OCI-LY1 (cell line): Measurements from ENCODE around the gene REPS1.

Experiments
- H2AFZ ChIP-seq: fragments of 200-600 bp; sonication (generic), shearing (Covaris generic); 2 replicates; pipeline ENCODE4 v1.6.0; 2014; ENCODE audit warnings: antibody characterized with exemption, mild to moderate bottlenecking, low read length
- H3F3A ChIP-seq: fragments of 200-600 bp; sonication (generic), shearing (Covaris generic); 2 replicates; pipeline ENCODE4 v1.6.0; 2014; ENCODE audit warnings: mild to moderate bottlenecking, antibody characterized with exemption, low read length, moderate library complexity; ENCODE audit not compliant: insufficient read depth
- H3K27ac ChIP-seq: fragments of 200-600 bp; sonication (generic); 2 replicates; pipeline ENCODE4 v1.5.1; 2014; ENCODE audit warnings: low read length, mixed run types, mild to moderate bottlenecking, low read depth; ENCODE audit not compliant: poor library complexity, severe bottlenecking
- H3K27me3 ChIP-seq: fragments of 200-600 bp; sonication (generic); 2 replicates; pipeline ENCODE4 v1.6.0; 2014; ENCODE audit warnings: antibody characterized with exemption, mild to moderate bottlenecking, low read length, moderate library complexity; ENCODE audit not compliant: insufficient read depth
- H3K36me3 ChIP-seq: fragments of 200-600 bp; sonication (generic); 2 replicates; pipeline ENCODE4 v1.6.1; 2014; ENCODE audit warnings: mild to moderate bottlenecking, antibody characterized with exemption, low read length, moderate library complexity, mixed read lengths; ENCODE audit not compliant: insufficient read depth
- H3K4me1 ChIP-seq: fragments of 200-600 bp; sonication (generic); 2 replicates; pipeline ENCODE4 v1.5.1; 2014; ENCODE audit warnings: mild to moderate bottlenecking, low read length, moderate library complexity; ENCODE audit not compliant: insufficient read depth, severe bottlenecking
- H3K4me2 ChIP-seq: fragments of 200-600 bp; sonication (generic), shearing (Covaris generic); 2 replicates; pipeline ENCODE4 v1.6.1; 2014; ENCODE audit warnings: low read length
- H3K4me3 ChIP-seq: fragments of 200-600 bp; sonication (generic); 2 replicates; pipeline ENCODE4 v1.5.1; 2014; ENCODE audit warnings: low read length, low read depth, mild to moderate bottlenecking, mixed read lengths; ENCODE audit not compliant: poor library complexity, severe bottlenecking
- H3K79me2 ChIP-seq: fragments of 200-600 bp; shearing (Covaris generic); 2 replicates; pipeline ENCODE4 v1.6.1; 2016; ENCODE audit warnings: mixed run types, low read length, mixed read lengths; ENCODE audit not compliant: insufficient read depth
- H3K9ac ChIP-seq: fragments of 200-600 bp; sonication (generic), shearing (Covaris generic); 2 replicates; pipeline ENCODE4 v1.6.1; 2014; ENCODE audit warnings: mild to moderate bottlenecking, low read length, mixed read lengths
- H3K9me2 ChIP-seq: fragments of 200-600 bp; sonication (generic), shearing (Covaris generic); 2 replicates; pipeline ENCODE4 v1.6.1; 2014; ENCODE audit warnings: low read depth, mild to moderate bottlenecking, low read length, mixed read lengths
- H3K9me3 ChIP-seq: fragments of 200-600 bp; shearing (Covaris generic); 2 replicates; pipeline ENCODE4 v1.6.1; 2014; ENCODE audit warnings: low read length, mixed read lengths
- H4K20me1 ChIP-seq: fragments of 200-600 bp; sonication (generic), shearing (Covaris generic); 2 replicates; pipeline ENCODE4 v1.6.0; 2016; ENCODE audit warnings: mild to moderate bottlenecking, low read length; ENCODE audit not compliant: insufficient read depth
- EZH2 ChIP-seq: fragments of 200-600 bp; sonication (generic), shearing (Covaris generic); IDR thresholded peaks from 2 replicates; pipeline ENCODE4 v1.8.0; 2017; ENCODE audit warnings: borderline replicate concordance, mixed run types, mild to moderate bottlenecking, antibody characterized with exemption, low read length, moderate library complexity, mixed read lengths
- TF ChIP-seq, protein P1 (sequence below): fragments of 200-600 bp; sonication (generic), shearing (Covaris generic); IDR thresholded peaks from 2 replicates; pipeline ENCODE4 v1.5.1; 2017; ENCODE audit warnings: mild to moderate bottlenecking, antibody characterized with exemption, low read length, moderate library complexity, mixed read lengths

The REPS1 gene

DNA sequence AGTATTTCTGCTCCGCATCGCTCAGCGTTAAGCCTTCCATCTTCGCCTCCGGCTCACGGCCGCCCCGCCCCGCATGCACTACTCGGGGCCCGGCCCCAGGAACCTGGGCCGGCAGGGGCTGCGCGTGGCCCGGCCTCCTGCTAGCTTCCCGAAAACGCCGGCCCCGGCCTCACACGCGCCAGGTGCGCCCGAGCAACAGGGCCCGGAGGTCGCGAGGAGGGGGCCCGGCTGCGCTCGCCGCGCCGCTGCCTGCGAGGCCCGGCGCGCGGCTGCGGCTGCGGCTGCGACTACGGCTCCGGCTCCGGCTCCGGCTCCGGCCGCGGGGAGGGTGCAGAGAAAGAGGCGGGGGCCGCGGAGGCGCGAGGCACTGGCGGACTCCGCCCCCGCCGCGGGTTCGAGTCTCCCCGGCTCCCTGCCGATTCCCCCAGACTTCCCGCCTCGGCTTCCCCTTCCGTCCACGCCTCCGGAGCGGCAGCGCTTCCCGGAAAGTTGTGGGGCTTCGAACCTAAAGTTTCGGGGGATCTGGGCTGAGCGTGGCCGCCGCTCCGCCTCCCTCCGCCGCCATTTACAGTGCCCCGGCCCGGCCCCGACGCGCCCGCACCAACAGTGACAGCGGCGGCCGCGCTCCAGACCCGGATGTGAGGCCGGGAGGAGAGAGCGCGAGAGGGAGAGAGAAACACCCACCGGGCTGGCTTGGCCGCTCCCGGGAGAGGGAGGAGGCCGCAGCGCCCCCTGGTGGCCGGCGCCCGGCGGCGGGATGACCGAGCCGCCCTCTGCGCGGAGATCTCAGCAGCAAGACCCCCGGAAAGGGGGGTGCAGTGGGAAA lies at the start of gene REPS1:
Gene REPS1, minus strand, starts transcription at position 611 of the 826 bp plus-strand sequence. Its CDS starts 571 bp downstream, at position 40.
- Histone ChIP-seq H4K20me1 (0 out of 2 replicates have a peak, but pooled peaks cover 3% of the 10 kb centered on the region), H3K79me2 (peaks cover 9% of the 10 kb centered on the region), H3K27me3 (no peaks in the 10 kb centered on the region), H3K4me2 (peak within 1 kb of the TSS; percentile 92), H3K36me3 (no peaks in the 10 kb centered on the region), H3K27ac (no peak within 1 kb of the TSS), H3K9me3 (no peaks in the 10 kb centered on the region), H3F3A (no peaks in the 10 kb centered on the region), H3K9me2 (no peaks in the 10 kb centered on the region), H2AFZ (0 out of 2 replicates have a peak within 1 kb of the TSS, but pooled peaks have one; percentile 39), H3K4me3 (peak within 1 kb of the TSS; percentile 85), H3K9ac (peak within 1 kb of the TSS; percentile 72), H3K4me1 (peaks cover 35% of the 10 kb centered on the region)
- no peak for TF ChIP-seq EZH2
- TF ChIP-seq, protein P1, sequence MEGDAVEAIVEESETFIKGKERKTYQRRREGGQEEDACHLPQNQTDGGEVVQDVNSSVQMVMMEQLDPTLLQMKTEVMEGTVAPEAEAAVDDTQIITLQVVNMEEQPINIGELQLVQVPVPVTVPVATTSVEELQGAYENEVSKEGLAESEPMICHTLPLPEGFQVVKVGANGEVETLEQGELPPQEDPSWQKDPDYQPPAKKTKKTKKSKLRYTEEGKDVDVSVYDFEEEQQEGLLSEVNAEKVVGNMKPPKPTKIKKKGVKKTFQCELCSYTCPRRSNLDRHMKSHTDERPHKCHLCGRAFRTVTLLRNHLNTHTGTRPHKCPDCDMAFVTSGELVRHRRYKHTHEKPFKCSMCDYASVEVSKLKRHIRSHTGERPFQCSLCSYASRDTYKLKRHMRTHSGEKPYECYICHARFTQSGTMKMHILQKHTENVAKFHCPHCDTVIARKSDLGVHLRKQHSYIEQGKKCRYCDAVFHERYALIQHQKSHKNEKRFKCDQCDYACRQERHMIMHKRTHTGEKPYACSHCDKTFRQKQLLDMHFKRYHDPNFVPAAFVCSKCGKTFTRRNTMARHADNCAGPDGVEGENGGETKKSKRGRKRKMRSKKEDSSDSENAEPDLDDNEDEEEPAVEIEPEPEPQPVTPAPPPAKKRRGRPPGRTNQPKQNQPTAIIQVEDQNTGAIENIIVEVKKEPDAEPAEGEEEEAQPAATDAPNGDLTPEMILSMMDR = peak; percentile 80

DNA sequence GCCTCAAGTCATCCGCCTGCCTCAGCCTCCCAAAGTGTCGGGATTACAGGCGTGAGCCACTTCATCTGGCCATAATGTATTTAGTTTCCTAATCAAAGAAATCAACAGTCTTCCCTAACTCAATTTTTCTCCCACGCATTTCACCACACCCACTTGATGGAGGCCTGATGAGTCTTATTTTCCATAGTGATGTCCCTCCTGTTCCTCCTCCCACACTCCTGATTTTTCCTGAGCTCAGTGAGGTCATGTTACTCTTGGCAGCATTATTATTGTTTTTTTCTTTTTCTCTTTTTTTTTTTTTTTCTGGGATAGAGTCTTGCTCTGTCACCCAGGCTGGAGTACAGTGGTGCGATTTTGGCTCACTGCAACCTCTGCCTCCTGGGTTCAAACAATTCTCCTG lies 49.4 kb upstream of the REPS1 start:
- H3K79me2 ChIP-seq = peaks cover 4% of the 10 kb centered on the region
- no peaks in the 10 kb centered on the region for H3F3A ChIP-seq
- no peak overlapping the region for H2AFZ ChIP-seq
- no peaks in the 10 kb centered on the region for H3K9me2 ChIP-seq
- peaks cover 82% of the 10 kb centered on the region for H3K36me3 ChIP-seq
- no peak for TF ChIP-seq EZH2
- TF ChIP-seq, protein P1 = no peak
- no peak overlapping the region for H3K9ac ChIP-seq
- no peaks in the 10 kb centered on the region for H3K9me3 ChIP-seq
- H3K4me3 ChIP-seq = no peak overlapping the region
- no peaks in the 10 kb centered on the region for H3K27me3 ChIP-seq
- no peak overlapping the region for H3K27ac ChIP-seq
- H4K20me1 ChIP-seq = no peaks in the 10 kb centered on the region
- no peaks in the 10 kb centered on the region for H3K4me1 ChIP-seq
- H3K4me2 ChIP-seq = no peak overlapping the region

- Histone ChIP-seq H3K79me2 (peaks cover 19% of the 10 kb centered on the region), H4K20me1 (no peaks in the 10 kb centered on the region)
Observed at GRCh38 chr6:139030228-139030963, 42.3 kb upstream of the REPS1 start.

More at GRCh38 chr6:139030228-139030963, 42.3 kb upstream of the REPS1 start:
- Histone ChIP-seq H3K9ac (peak overlapping the region; percentile 90), H3K4me1 (peaks cover 33% of the 10 kb centered on the region), H3K4me2 (peak overlapping the region; percentile 95), H3K36me3 (peaks cover 29% of the 10 kb centered on the region), H3K9me3 (no peaks in the 10 kb centered on the region), H3K27me3 (no peaks in the 10 kb centered on the region), H3K27ac (peak overlapping the region; percentile 87), H2AFZ (no peak overlapping the region), H3F3A (no peaks in the 10 kb centered on the region), H3K4me3 (peak overlapping the region; percentile 77), H3K9me2 (no peaks in the 10 kb centered on the region)
- TF ChIP-seq EZH2 = no peak
- TF ChIP-seq, protein P1 = no peak
